Hair follicular keratinocyte (primary cell): ENCODE results near the gene ZMYND11. TPM values are rescaled to one million over a fixed set of nuclear protein-coding genes. Genes with fewer than 3 reads are reported as not detected.

ENCODE experiments used
- total RNA-seq: library from RNA; depleted of rRNA; stranded (reverse); fragments of >200 nt; gene quantifications from 2 replicates; pipeline ENCODE4 v1.2.3, GENCODE V29; 2015

ZMYND11 gene
- 21.9 and 25.5 TPM in 2 replicates for total RNA-seq

GRCh38 chr10:135132-135600, at the start of gene ZMYND11:
Gene ZMYND11 (plus strand): TSS chr10:135455. CDS start chr10:180013, 44,558 bp downstream.

Other genes starting within 250 kb of the ZMYND11 start
- gene TUBB8, start 86.2 kb upstream of the ZMYND11 start, total RNA-seq, result not detected in 2 replicates